ENCODE measurements around the gene CHP1. TPM values are rescaled to one million over a fixed set of nuclear protein-coding genes. Genes with fewer than 3 reads are reported as not detected.
A peak's percentile ranks its signal among the peaks of the same experiment; 100 is the strongest.
"Not testable (repeated sequence)": the region's sequence is repeated elsewhere in the genome, so short reads cannot be mapped to it uniquely, and the experiment has no call there.

The CHP1 gene
- polyA plus RNA-seq, 1 donor from 2014 or later = 16.8 TPM

DNA sequence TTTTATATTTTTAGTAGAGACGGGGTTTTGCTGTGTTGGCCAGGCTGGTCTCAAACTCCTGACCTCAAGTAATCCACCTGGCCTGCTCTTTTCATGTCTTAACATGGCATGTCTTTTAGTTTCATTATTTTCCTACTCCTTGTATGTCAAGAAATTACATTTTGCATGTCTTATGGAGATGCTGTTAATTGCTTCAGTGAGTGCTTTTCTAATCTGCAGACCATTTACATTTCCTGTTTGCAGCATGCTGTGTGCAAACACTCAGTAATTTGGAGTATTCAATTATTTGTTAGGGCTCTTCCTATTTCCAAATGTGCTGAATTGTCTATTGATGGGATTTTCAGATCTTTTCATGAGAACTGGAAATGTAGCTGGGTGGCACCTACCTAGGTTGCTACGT, 70.1 kb downstream of the CHP1 start:
- not testable (repeated sequence) for H3K27ac Mint-ChIP-seq, H3K36me3 Mint-ChIP-seq, H3K27me3 Mint-ChIP-seq, H3K9me3 Mint-ChIP-seq, H3K4me3 Mint-ChIP-seq
- peaks cover 10 to 23% (median 11%) of the 10 kb centered on the region in 3 donors for H3K4me1 Mint-ChIP-seq

GRCh38 chr15:41301587-41301986, 70.5 kb downstream of the CHP1 start:
- Mint-ChIP-seq H3K27me3 (no peaks in the 10 kb centered on the region), H3K9me3 (no peaks in the 10 kb centered on the region), H3K4me3 (no peak overlapping the region), H3K27ac (no peak overlapping the region), H3K4me1 (peaks cover 10 to 25% (median 10%) of the 10 kb centered on the region in 3 donors), H3K36me3 (peaks cover 4% of the 10 kb centered on the region)

- Mint-ChIP-seq H3K27ac (peak overlapping the region in 1 of 3 donors; percentile 94), H3K4me3 (peak overlapping the region in 1 of 4 donors; percentile 56), H3K9me3 (no peaks in the 10 kb centered on the region), H3K4me1 (peaks cover 9 to 25% (median 10%) of the 10 kb centered on the region in 3 donors), H3K36me3 (peaks cover 4% of the 10 kb centered on the region), H3K27me3 (no peaks in the 10 kb centered on the region)
These were observed 73.2 kb downstream of the CHP1 start for GRCh38 chr15:41304149-41304770.

GRCh38 chr15:41307679-41308078, 76.6 kb downstream of the CHP1 start:
- H3K4me1 Mint-ChIP-seq = peaks cover 6 to 14% (median 9%) of the 10 kb centered on the region in 3 donors
- H3K9me3 Mint-ChIP-seq = no peaks in the 10 kb centered on the region

DNA sequence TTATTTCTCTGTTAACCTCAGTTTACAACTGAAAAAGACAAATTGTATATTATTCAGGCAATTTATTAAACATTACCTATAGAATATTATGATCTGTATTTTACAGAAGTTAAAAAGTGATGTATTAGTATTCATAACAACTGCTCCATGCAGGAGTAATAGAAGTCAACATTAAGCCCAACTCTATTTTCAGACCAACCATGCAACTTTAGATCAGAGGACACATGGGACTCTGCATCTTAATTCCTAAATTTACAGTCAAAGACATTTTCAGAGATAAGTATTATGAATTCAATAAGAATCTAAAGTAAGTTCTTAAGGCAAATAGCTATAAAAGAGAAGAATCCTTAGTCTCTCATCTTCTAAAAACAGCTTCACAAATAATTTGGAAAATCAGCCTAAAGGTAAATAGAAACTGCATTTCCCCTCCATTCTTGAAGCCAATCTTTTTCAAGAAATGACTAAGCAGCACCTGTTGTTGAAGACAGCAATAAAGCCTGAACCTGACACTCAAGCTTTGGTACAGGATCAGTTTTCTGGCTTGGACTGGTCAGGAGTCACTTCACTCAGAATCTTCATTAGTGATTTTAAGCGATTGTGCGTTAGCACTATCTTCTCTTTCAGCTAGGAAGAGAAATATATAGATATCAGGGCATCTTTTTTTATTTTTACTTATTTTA, 78.3 kb downstream of the CHP1 start:
- Mint-ChIP-seq H3K27ac (no peak overlapping the region), H3K36me3 (peaks cover 4% of the 10 kb centered on the region), H3K9me3 (no peaks in the 10 kb centered on the region)

More at GRCh38 chr15:41307679-41308078, 76.6 kb downstream of the CHP1 start:
- H3K27ac Mint-ChIP-seq = no peak overlapping the region
- H3K36me3 Mint-ChIP-seq = peaks cover 4% of the 10 kb centered on the region
- H3K4me3 Mint-ChIP-seq = no peak overlapping the region
- no peaks in the 10 kb centered on the region for H3K27me3 Mint-ChIP-seq

DNA sequence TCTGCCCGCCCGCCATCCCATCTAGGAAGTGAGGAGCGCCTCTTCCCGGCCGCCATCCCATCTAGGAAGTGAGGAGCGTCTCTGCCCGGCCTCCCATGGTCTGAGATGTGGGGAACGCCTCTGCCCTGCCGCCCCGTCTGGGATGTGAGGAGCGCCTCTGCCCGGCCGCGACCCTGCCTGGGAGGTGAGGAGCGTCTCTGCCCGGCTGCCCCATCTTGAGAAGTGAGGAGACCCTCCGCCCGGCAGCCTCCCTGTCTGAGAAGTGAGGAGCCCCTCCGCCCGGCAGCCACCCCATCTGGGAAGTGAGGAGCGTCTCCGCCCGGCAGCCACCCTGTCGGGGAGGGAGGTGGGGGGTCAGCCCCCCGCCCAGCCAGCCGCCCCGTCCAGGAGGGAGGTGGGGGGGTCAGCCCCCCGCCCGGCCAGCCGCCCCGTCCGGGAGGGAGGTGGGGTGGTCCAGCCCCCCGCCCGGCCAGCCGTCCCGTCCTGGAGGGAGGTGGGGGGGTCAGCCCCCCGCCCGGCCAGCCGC, 89.8 kb downstream of the CHP1 start:
- H3K27me3 Mint-ChIP-seq, H3K36me3 Mint-ChIP-seq: not testable (repeated sequence)

More for the DNA sequence above, 78.3 kb downstream of the CHP1 start:
- Mint-ChIP-seq H3K4me1 (peaks cover 3 to 8% (median 4%) of the 10 kb centered on the region in 3 donors), H3K27me3 (no peaks in the 10 kb centered on the region), H3K4me3 (no peak overlapping the region)

GRCh38 chr15:41323611-41324010, 92.5 kb downstream of the CHP1 start:
- Mint-ChIP-seq H3K27me3 (no peaks in the 10 kb centered on the region), H3K36me3 (peaks cover 3% of the 10 kb centered on the region), H3K4me1 (peaks cover 0 to 3% (median 0%) of the 10 kb centered on the region in 3 donors), H3K27ac (no peak overlapping the region), H3K9me3 (no peaks in the 10 kb centered on the region), H3K4me3 (no peak overlapping the region)

More for the DNA sequence above, 89.8 kb downstream of the CHP1 start:
- H3K27ac Mint-ChIP-seq, H3K9me3 Mint-ChIP-seq, H3K4me3 Mint-ChIP-seq, H3K4me1 Mint-ChIP-seq: not testable (repeated sequence)

- H3K4me3 Mint-ChIP-seq = peak overlapping the region; percentile 97 to 100 (median 100)
- no peaks in the 10 kb centered on the region for H3K27me3 Mint-ChIP-seq
- peaks cover 7 to 24% (median 21%) of the 10 kb centered on the region in 3 donors for H3K4me1 Mint-ChIP-seq
- no peaks in the 10 kb centered on the region for H3K9me3 Mint-ChIP-seq
- H3K36me3 Mint-ChIP-seq = peaks cover 2% of the 10 kb centered on the region
- peak overlapping the region; percentile 28 to 98 (median 98) for H3K27ac Mint-ChIP-seq
These were observed 100.2 kb downstream of the CHP1 start for GRCh38 chr15:41331281-41331680.

Other genes starting within 250 kb of the CHP1 start
- 7.4 TPM for gene INO80, start 115.0 kb upstream of the CHP1 start, polyA plus RNA-seq
- gene EXD1, start 511 bp upstream of the CHP1 start, polyA plus RNA-seq = not detected
- 0.68 TPM for gene OIP5, start 101.3 kb downstream of the CHP1 start, polyA plus RNA-seq
- 4.7 TPM for gene NUSAP1, start 101.6 kb downstream of the CHP1 start, polyA plus RNA-seq
- 25.5 TPM for gene NDUFAF1, start 171.2 kb downstream of the CHP1 start, polyA plus RNA-seq
- 39.2 TPM for gene RTF1, start 185.8 kb downstream of the CHP1 start, polyA plus RNA-seq

All from IgD-negative memory B cell (primary cell).